Uterus (tissue), 2 donors: ENCODE measurements around the gene PDS5B.

Source experiments
- CTCF ChIP-seq, 4 experiments: fragments of 200-600 bp in 2 of 4; fragments of 450-650 bp in 2 of 4; sonication (generic) in 2 of 4; IDR thresholded peaks; one replicate each; pipeline ENCODE4 v1.5.1; 2016 to 2019; ENCODE audit warnings: antibody characterized with exemption in 4 of 4, mild to moderate bottlenecking in 2 of 4, moderate library complexity in 1 of 4
- POLR2A ChIP-seq, 2 donors: fragments of 450-650 bp; IDR thresholded peaks; one replicate each; pipeline ENCODE4 v1.6.1; 2016; ENCODE audit warnings: antibody characterized with exemption in 2 of 2, mild to moderate bottlenecking in 1 of 2, moderate library complexity in 1 of 2

DNA sequence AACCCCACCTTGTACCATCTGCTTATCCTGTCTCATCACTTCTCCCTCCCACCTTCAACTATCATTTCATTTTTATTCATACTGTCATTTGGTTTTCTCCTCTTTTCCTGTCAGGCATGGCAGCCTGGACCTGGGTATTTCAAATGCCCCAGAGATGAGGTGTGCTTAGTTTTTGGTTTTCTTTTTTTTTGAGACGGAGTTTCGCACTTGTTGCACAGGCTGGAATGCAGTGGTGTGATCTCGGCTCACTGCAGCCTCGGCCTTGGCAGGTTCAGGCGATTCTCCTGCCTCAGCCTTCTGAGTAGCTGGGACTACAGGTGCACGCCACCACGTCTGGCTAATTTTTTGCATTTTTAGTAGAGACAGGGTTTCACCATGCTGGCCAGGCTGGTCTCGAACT, 5.8 kb downstream of the PDS5B start:
- TF ChIP-seq CTCF (IDR thresholded peaks at IDR 0.05) (no peak), POLR2A (IDR thresholded peaks at IDR 0.05) (no peak)
